Activated CD4-positive, alpha-beta T cell treated with anti-CD3 and anti-CD28 coated beads, Interleukin-2, amount 10 ng/mL, durations not matched to agents 7 days and 5 days (primary cell): ENCODE measurements around the gene MXRA7. TPM values are rescaled to one million over a fixed set of nuclear protein-coding genes. Genes with fewer than 3 reads are reported as not detected.

ENCODE experiments used
- CTCF ChIA-PET: fragments of 350-600 bp; sonication (Branson Sonifier 250); formaldehyde crosslinking; loops from one replicate; lab custom pipeline; 2021; ENCODE audit warnings: antibody characterized with exemption; lab: Charles Lee
- POLR2A ChIA-PET: fragments of 350-600 bp; sonication (Branson Sonifier 250); formaldehyde crosslinking; loops from one replicate; lab custom pipeline; 2021; ENCODE audit warnings: antibody characterized with exemption; lab: Charles Lee
- DNase-seq: peaks from one replicate; pipeline ENCODE4 v3.0.0-alpha.2; 2020
- H3K27ac Mint-ChIP-seq: one replicate; pipeline ENCODE4 v1.8.0; 2021; ENCODE audit warnings: mild to moderate bottlenecking, moderate library complexity, mixed read lengths
- H3K27me3 Mint-ChIP-seq: one replicate; pipeline ENCODE4 v1.8.0; 2021; ENCODE audit warnings: mixed read lengths
- H3K36me3 Mint-ChIP-seq: one replicate; pipeline ENCODE4 v1.8.0; 2021; ENCODE audit warnings: low read depth, mixed read lengths
- H3K4me1 Mint-ChIP-seq: one replicate; pipeline ENCODE4 v1.8.0; 2021; ENCODE audit warnings: mixed read lengths
- H3K4me3 Mint-ChIP-seq: one replicate; pipeline ENCODE4 v1.8.0; 2021; ENCODE audit warnings: mild to moderate bottlenecking, moderate library complexity, mixed read lengths
- H3K9me3 Mint-ChIP-seq: one replicate; pipeline ENCODE4 v1.8.0; 2021; ENCODE audit warnings: mixed read lengths
- total RNA-seq, 2 experiments: library from RNA; stranded (reverse); gene quantifications; one replicate each; pipeline ENCODE4 v1.2.3, GENCODE V29; 2021

MXRA7 gene
- total RNA-seq, 2 experiments from 2014 or later, result 25.7 to 27.3 TPM

- Mint-ChIP-seq H3K36me3 (no peaks in the 10 kb centered on the region), H3K9me3 (no peaks in the 10 kb centered on the region), H3K4me3 (no peak overlapping the region), H3K27me3 (no peaks in the 10 kb centered on the region), H3K27ac (no peak overlapping the region), H3K4me1 (peaks cover 6% of the 10 kb centered on the region)
- no peak for DNase-seq
- CTCF ChIA-PET, result interaction anchor here (1.3 kb wide), 1 partner anchor 161 kb away, joined by 4 read pairs; no protein-coding TSS in a partner anchor
- POLR2A ChIA-PET, result no interaction called here
These were observed 26.0 kb downstream of the MXRA7 start for GRCh38 chr17:76684756-76685155.

DNA sequence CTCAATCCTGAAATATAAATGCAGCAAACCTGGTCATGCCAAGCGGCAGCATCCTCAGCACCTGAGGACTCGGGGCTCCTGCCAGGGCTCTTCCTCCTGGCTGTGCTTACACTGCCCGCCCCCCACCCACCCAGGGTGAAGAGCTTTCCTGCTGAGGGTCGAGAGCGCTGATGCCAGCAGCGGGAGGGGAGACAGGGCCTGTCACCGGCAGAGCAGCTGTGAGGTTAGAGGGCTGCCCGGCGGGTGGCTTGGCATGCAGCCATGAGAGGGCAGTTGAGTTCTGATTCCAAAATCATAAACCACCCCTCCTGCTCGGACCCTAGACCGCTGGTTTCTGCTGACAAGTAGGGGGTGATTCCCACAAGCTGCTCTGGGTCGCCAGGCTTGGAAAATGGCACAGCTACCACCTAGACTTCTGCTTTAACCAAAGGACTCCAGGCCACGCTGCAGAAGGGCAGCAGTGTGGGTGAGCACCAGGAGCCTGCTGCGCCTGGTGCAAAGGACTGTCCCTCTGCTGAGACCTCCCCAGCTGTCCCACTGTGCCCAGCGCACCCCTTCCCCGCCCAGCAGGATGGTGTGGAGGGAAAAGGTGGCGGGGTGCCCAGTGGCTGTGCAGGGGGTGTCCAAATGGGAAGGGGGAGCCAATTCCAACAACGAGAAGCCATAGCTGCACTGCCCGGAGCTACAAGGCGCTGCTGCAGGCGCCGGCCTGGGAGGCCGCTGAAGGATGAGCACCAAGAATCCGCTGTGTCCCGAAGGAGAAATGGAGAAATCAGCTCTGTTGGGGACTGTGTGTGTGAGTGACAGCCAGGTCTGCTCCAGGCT, 26.6 kb downstream of the MXRA7 start:
- H3K4me3 Mint-ChIP-seq, result no peak overlapping the region

DNA sequence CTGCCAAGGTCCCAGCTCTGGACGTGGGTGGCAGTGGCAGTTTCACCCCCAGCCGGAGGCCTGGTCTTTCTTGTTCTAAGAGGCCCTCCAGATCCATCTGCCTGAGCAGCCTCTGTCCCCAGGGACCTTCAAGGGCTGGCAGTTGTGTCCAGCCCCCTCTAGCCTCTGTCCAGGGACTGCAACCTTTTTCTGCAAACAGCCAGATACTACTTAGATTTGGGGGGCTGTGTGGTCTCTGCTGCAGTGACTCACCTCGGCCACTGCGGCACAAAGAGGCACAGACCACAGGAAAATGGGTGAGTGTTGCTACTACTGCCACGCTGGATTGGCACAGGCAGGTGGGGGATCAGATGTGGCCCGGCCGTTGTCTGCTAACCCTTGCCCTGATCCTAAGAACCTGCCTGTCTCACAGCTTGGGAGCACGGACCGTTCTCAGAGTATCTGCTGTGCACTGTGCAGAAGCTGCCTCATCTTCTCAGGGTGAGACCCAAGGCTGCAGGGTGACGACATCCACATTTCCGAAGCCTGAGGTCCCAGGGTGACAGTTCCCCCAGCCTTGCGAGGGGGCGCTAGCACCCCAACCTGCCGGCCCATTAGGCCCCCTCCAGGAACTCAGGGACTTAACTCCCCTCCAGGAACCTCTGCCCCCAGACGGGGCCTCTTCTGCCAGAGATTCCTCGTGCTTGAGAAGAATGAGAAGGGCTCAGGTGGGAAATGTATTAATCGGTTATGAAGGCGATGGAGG, 27.6 kb downstream of the MXRA7 start:
- CTCF ChIA-PET, result interaction anchor here (1.3 kb wide), 1 partner anchor 160 kb away, joined by 4 read pairs; no protein-coding TSS in a partner anchor
- no peaks in the 10 kb centered on the region for H3K36me3 Mint-ChIP-seq
- no peak for DNase-seq
- H3K27ac Mint-ChIP-seq, result no peak overlapping the region
- POLR2A ChIA-PET, result no interaction called here
- H3K4me1 Mint-ChIP-seq, result peaks cover 6% of the 10 kb centered on the region
- H3K4me3 Mint-ChIP-seq, result no peak overlapping the region
- H3K9me3 Mint-ChIP-seq, result no peaks in the 10 kb centered on the region
- no peaks in the 10 kb centered on the region for H3K27me3 Mint-ChIP-seq

More for the DNA sequence above, 26.6 kb downstream of the MXRA7 start:
- Mint-ChIP-seq H3K36me3 (no peaks in the 10 kb centered on the region), H3K4me1 (peaks cover 6% of the 10 kb centered on the region), H3K9me3 (no peaks in the 10 kb centered on the region), H3K27me3 (no peaks in the 10 kb centered on the region), H3K27ac (peak overlapping the region; percentile 5)
- POLR2A ChIA-PET, result no interaction called here
- DNase-seq, result no peak
- CTCF ChIA-PET, result interaction anchor here (1.3 kb wide), 1 partner anchor 161 kb away, joined by 4 read pairs; no protein-coding TSS in a partner anchor

DNA sequence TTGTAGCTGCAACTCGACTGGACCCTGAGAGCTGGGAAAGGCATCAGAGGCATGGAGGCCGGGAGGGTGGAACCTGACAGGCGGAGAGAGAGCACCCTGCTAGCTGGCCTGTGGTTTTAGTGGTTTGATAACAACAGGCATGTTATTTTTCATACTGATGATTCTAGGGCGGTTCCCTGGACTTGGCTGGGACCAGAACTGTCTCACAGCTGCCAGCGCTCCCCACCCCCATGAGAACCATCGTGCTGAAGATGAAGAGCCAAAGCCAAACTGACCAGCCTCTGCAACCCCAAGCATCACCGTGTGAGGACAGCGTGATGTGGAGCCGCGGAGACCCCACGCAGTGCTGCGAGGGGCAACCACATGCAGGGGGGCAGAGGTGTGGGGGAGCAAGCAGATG, 28.5 kb downstream of the MXRA7 start:
- H3K27ac Mint-ChIP-seq, result no peak overlapping the region
- no peaks in the 10 kb centered on the region for H3K36me3 Mint-ChIP-seq
- H3K9me3 Mint-ChIP-seq, result no peaks in the 10 kb centered on the region
- peaks cover 6% of the 10 kb centered on the region for H3K4me1 Mint-ChIP-seq
- no peak overlapping the region for H3K4me3 Mint-ChIP-seq
- no peak for DNase-seq
- no peaks in the 10 kb centered on the region for H3K27me3 Mint-ChIP-seq
- ChIA-PET CTCF (interaction anchor here (1.0 to 2.5 kb wide), 11 partner anchors 8 to 163 kb away, joined by 3 to 12 read pairs (median 7); no protein-coding TSS in a partner anchor), POLR2A (no interaction called here)

- Mint-ChIP-seq H3K4me3 (no peak overlapping the region), H3K27ac (peak overlapping the region; percentile 62)
- POLR2A ChIA-PET, result no interaction called here
These were observed 29.3 kb downstream of the MXRA7 start for GRCh38 chr17:76681222-76682137.

GRCh38 chr17:76679239-76679638, 31.5 kb downstream of the MXRA7 start:
- POLR2A ChIA-PET, result no interaction called here
- Mint-ChIP-seq H3K4me3 (no peak overlapping the region), H3K9me3 (no peaks in the 10 kb centered on the region), H3K4me1 (peaks cover 6% of the 10 kb centered on the region), H3K27me3 (no peaks in the 10 kb centered on the region), H3K36me3 (no peaks in the 10 kb centered on the region), H3K27ac (no peak overlapping the region)
- DNase-seq, result no peak
- CTCF ChIA-PET, result interaction anchor here (0.6 to 1.2 kb wide), 2 partner anchors 11 to 122 kb away, joined by 3 read pairs; no protein-coding TSS in a partner anchor

More at GRCh38 chr17:76681222-76682137, 29.3 kb downstream of the MXRA7 start:
- CTCF ChIA-PET, result interaction anchor here (0.6 to 2.5 kb wide), 22 partner anchors 9 to 175 kb away, joined by 3 to 12 read pairs (median 4); no protein-coding TSS in a partner anchor
- H3K27me3 Mint-ChIP-seq, result no peaks in the 10 kb centered on the region
- no peaks in the 10 kb centered on the region for H3K36me3 Mint-ChIP-seq
- H3K9me3 Mint-ChIP-seq, result no peaks in the 10 kb centered on the region
- H3K4me1 Mint-ChIP-seq, result peaks cover 6% of the 10 kb centered on the region
- peak; percentile 83 for DNase-seq

DNA sequence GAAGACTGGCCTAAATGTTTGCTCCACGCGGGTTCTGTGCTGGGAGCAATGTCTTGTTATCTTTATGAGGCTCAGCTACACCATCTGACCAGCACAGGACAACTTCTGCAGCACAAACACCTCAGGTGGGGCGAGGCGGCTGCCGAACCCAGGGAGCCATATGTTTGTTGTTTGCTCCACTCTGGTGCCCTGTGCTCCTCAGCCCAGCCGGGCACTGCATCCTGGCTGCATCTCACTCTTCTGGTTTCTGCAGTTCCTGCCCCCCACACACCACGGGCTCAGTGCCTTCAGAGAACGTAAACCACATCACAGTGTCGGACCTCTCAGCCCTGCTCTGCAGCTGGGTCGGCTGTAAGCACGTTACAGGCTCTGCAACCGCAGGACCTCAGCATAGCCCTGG, 32.4 kb downstream of the MXRA7 start:
- peaks cover 10% of the 10 kb centered on the region for H3K4me1 Mint-ChIP-seq
- no peak overlapping the region for H3K27ac Mint-ChIP-seq
- ChIA-PET POLR2A (no interaction called here), CTCF (no interaction called here)
- H3K4me3 Mint-ChIP-seq, result no peak overlapping the region
- H3K36me3 Mint-ChIP-seq, result no peaks in the 10 kb centered on the region
- H3K27me3 Mint-ChIP-seq, result no peaks in the 10 kb centered on the region
- DNase-seq, result peak; percentile 57
- H3K9me3 Mint-ChIP-seq, result no peaks in the 10 kb centered on the region

- H3K27ac Mint-ChIP-seq, result no peak overlapping the region
- DNase-seq, result no peak
- H3K36me3 Mint-ChIP-seq, result peaks cover 3% of the 10 kb centered on the region
- no peaks in the 10 kb centered on the region for H3K27me3 Mint-ChIP-seq
- POLR2A ChIA-PET, result no interaction called here
- no peaks in the 10 kb centered on the region for H3K9me3 Mint-ChIP-seq
- H3K4me1 Mint-ChIP-seq, result peaks cover 19% of the 10 kb centered on the region
- CTCF ChIA-PET, result no interaction called here
- H3K4me3 Mint-ChIP-seq, result no peak overlapping the region
These were observed 33.4 kb downstream of the MXRA7 start for GRCh38 chr17:76677406-76677805.

GRCh38 chr17:76676629-76677028, 34.1 kb downstream of the MXRA7 start:
- Mint-ChIP-seq H3K27ac (no peak overlapping the region), H3K36me3 (peaks cover 3% of the 10 kb centered on the region), H3K27me3 (no peaks in the 10 kb centered on the region), H3K4me3 (no peak overlapping the region), H3K9me3 (no peaks in the 10 kb centered on the region), H3K4me1 (peaks cover 22% of the 10 kb centered on the region)
- POLR2A ChIA-PET, result no interaction called here
- CTCF ChIA-PET, result interaction anchor here (0.6 kb wide), 1 partner anchor 336 kb away, joined by 5 read pairs; no protein-coding TSS in a partner anchor
- no peak for DNase-seq

DNA sequence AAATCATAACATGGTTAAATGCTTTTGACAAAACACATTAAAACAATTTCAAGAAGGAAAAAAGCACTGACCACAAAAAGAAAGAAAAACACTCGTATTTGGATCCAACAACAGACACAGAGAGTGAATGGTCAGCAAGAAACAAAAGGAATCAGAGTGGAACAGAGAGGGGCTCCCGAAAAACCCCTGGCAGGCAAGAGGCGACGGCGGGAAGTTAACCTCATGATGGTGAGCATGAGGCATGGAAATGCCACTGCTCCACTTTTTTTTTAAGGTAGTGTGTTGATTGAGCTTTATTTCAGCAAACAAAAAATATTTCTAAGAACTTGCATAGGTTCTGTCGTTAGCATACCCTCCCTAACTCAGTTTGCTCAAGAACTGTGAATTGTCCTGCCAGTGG, 35.1 kb downstream of the MXRA7 start:
- Mint-ChIP-seq H3K27ac (no peak overlapping the region), H3K4me3 (no peak overlapping the region), H3K9me3 (no peaks in the 10 kb centered on the region), H3K27me3 (no peaks in the 10 kb centered on the region), H3K4me1 (peaks cover 29% of the 10 kb centered on the region), H3K36me3 (peaks cover 3% of the 10 kb centered on the region)
- DNase-seq, result no peak
- ChIA-PET CTCF (interaction anchor here (0.7 to 1.5 kb wide), 3 partner anchors 118 to 192 kb away, joined by 3 to 5 read pairs (median 3); no protein-coding TSS in a partner anchor), POLR2A (no interaction called here)

- H3K27ac Mint-ChIP-seq, result no peak overlapping the region
- ChIA-PET CTCF (interaction anchor here (1.2 to 1.5 kb wide), 2 partner anchors 117 to 152 kb away, joined by 3 to 5 read pairs; no protein-coding TSS in a partner anchor), POLR2A (no interaction called here)
- peaks cover 39% of the 10 kb centered on the region for H3K4me1 Mint-ChIP-seq
- H3K9me3 Mint-ChIP-seq, result peaks cover 5% of the 10 kb centered on the region
- no peak for DNase-seq
- peaks cover 3% of the 10 kb centered on the region for H3K36me3 Mint-ChIP-seq
- no peak overlapping the region for H3K4me3 Mint-ChIP-seq
- no peaks in the 10 kb centered on the region for H3K27me3 Mint-ChIP-seq
These were observed 36.2 kb downstream of the MXRA7 start for GRCh38 chr17:76674600-76674999.

GRCh38 chr17:76673729-76674128, 37.0 kb downstream of the MXRA7 start:
- Mint-ChIP-seq H3K36me3 (peaks cover 3% of the 10 kb centered on the region), H3K4me1 (peaks cover 39% of the 10 kb centered on the region), H3K27me3 (no peaks in the 10 kb centered on the region), H3K4me3 (no peak overlapping the region), H3K9me3 (peaks cover 5% of the 10 kb centered on the region), H3K27ac (no peak overlapping the region)
- no peak for DNase-seq
- ChIA-PET POLR2A (no interaction called here), CTCF (interaction anchor here (0.6 to 0.7 kb wide), 2 partner anchors 38 to 112 kb away, joined by 3 to 5 read pairs; no protein-coding TSS in a partner anchor)
